HG03457 (cell line): ENCODE results near the gene APBB2.

Experiments used
- ATAC-seq: cut with Tn5 transposase; IDR thresholded peaks from one replicate; pipeline ENCODE4 v1.9.1; 2021; ENCODE audit warnings: moderate number of reproducible peaks; ENCODE audit not compliant: unreplicated experiment

Gene APBB2

GRCh38 chr4:41142376-41143310, 71.7 kb downstream of the APBB2 start:
- ATAC-seq, result no peak

- no peak for ATAC-seq
Observed at GRCh38 chr4:41141900-41142299, 72.4 kb downstream of the APBB2 start.

GRCh38 chr4:41140410-41140809, 73.9 kb downstream of the APBB2 start:
- no peak for ATAC-seq

DNA sequence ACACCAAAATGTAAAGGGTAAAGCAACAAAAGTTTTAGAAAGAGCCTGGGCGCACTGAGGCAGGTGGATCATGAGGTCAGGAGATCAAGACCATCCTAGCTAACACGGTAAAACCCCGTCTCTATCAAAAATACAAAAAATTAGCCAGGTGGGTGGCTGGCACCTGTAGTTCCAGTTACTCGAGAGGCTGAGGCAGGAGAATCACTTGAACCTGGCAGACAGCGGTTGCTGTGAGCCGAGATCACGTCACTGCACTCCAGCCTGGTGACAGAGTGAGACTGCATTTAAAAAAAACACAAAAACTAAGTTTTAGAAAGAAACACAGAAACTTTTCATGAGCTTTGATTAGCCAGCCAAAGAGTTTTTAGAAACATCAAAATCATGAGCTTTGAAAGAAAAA, 76.5 kb downstream of the APBB2 start:
- ATAC-seq, result no peak

GRCh38 chr4:41136456-41136855, 77.9 kb downstream of the APBB2 start:
- ATAC-seq, result no peak

DNA sequence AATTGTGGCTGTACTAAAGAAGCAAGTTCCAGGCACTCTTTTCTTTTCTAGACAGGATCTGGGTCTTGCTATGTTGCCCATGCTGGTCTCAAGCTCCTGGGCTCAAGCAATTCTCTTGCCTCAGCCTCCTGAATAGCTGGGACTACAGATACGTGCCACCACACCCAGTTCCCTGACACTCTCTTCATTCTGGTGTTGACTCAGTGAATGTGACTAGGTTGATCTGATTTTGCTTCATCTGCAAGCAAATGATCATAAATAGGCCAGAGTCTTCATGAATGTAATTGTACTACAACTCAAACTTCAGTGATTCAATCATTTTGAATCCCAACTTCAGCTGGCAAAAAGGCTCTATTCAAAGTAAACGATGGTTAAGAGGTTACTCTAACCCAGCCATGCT, 78.5 kb downstream of the APBB2 start:
- no peak for ATAC-seq

GRCh38 chr4:41134581-41134980, 79.8 kb downstream of the APBB2 start:
- ATAC-seq, result no peak

GRCh38 chr4:41133454-41134018, 80.8 kb downstream of the APBB2 start:
- no peak for ATAC-seq

GRCh38 chr4:41132055-41132683, 82.2 kb downstream of the APBB2 start:
- no peak for ATAC-seq

- no peak for ATAC-seq
Observed at GRCh38 chr4:41129936-41130440, 84.4 kb downstream of the APBB2 start.

- no peak for ATAC-seq
Observed at GRCh38 chr4:41129128-41129754, 85.1 kb downstream of the APBB2 start.

DNA sequence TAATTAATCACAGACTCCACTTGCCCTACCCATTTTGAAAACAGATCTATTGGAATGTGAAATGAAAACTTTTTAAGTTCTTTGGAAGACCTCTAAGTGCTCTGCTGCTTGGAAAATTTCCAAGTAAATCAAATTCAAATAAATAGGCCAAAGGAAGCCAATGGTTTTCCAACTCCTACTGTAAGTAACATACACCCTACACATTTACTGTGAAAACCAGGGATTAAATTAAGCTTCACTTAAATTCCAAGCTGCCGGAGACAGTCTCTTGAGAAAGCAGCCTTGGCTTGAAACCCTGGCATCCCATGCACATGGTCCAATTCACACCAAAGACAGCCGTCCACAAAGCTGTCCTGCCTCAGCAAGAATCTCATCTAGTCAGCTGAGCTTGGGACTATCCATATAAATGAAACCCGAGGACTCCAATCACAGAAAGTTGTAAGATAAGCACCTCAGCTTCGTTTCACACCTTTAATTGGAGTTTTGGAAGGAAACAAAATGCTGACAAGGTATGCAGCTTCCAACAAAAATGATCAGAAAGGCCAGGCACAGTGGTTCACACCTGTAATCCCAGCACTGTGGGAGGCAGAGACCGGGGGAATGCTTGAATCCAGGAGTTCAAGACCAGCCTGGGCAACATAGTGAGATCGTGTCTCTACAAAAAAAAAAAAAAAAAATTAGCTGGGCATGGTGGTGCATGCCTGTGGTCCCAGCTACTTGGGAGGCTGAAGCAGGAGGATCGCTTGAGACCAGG, 88.6 kb downstream of the APBB2 start:
- ATAC-seq, result no peak

DNA sequence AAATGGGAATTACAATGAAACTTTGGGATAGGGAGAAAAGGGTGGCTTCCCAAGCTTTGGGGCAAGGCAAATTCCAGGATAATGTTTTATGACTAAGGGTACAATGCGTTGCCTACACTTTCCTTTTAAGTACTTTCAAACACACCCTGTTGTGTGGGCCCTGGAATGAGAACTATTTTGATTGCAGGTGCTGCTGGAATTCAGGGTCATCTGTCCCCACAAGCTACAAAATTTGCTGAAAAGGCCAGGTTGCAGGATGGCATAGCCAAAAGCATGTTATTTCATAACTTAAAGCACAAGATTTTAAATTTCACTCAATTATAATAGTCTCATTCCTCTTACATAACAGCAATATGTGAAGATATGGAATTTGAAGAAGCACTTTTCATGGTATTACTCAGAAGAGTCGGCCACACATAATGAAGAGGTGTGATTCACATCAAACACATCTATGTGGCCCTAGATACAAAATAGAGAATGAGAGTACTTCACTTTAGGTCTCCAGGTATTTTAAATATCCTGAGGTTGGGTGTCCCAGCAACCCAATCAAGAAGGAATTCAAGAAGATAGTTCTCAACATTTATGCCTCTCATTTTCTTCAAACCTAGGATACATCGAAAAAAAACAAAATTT, 89.3 kb downstream of the APBB2 start:
- no peak for ATAC-seq

- ATAC-seq, result no peak
Observed at GRCh38 chr4:41122775-41123174, 91.6 kb downstream of the APBB2 start.

- no peak for ATAC-seq
Observed at GRCh38 chr4:41122309-41122708, 92.0 kb downstream of the APBB2 start.

DNA sequence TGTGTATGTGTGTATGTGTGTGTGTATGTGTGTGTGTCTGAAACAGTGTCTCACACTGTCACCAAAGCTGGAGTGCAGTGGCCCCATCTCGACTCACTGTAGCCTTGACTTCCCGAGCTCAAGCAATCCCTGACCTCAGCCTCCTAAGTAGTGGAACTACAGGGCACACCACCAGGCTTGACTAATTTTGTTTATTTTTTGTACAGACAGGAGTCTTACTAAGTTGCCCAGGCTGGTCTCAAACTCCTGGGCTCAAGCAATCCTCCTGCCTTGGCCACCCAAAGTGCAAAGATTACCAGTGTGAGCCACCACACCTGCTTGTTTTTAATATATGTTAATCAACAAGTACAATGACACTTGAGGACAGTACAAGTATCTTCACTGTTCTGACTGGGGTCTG, 92.4 kb downstream of the APBB2 start:
- ATAC-seq, result no peak

DNA sequence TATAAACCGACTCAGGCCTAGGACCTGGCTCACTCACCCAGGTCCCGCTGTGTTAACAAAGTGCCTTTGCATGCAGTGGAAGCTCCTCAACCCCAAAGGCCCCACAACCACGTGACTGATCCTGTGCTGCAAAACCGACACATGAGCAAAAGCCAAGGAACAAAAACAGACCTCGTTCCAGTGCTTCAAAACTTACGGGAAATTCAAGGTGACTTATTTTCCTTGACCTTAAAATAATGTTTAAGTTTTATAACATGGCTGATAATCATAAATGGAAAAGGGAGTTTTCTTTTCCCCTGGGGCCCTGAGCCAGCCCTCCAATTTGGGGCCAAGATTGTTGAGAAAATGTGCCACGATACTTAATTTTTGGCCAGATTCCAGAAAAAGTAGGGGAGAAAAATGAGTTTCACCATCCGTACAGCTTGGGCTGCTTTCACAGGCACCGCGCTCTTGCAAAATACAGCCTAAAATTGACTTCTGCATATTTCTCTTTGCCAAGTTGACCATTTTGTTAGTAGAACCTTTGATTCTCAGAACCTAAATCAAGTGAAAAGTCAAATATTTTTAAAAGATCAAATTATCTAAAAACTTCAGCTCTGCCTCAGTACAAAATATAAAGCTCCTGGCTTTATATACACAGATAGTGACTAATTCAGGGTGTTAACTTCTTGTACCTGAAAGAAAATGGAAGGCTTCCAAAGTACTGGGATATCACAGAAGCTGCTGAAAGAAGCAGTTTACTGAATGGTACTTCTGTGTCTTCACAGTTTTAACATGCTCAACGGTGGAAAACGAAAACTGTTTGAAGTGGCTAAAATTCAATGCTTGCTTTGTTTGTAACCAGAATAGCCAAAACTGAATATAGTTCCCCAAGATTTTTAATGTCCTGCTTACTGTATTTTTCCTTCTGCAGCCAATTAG, 93.8 kb downstream of the APBB2 start:
- no peak for ATAC-seq

DNA sequence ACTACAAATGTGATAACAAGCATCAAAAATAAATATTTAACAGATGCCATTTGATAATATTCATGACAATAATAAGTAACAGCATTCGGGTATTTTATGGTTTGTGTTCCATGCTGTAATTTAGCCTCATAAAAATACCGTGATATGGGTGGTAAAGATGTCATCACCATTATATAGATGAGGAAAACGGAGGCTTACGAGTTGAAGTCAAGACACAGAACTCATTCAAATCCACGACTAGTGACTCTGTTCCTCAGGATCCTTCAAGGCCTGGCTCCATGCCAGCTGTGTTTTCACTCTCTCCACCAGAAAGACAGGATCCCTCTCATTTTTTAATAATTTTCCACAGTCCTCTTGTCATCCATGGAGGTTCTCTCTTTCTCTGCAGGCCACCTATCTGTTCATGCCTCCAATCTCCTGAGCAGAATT, 94.5 kb downstream of the APBB2 start:
- no peak for ATAC-seq

GRCh38 chr4:41111791-41112190, 102.6 kb downstream of the APBB2 start:
- no peak for ATAC-seq
